NCI-H446 (cell line): Measurements from ENCODE around the gene DGKB.
A peak's percentile ranks its signal among the peaks of the same experiment; 100 is the strongest.

Experiments
- DNase-seq, 2 experiments: peaks; one replicate each; lab custom pipeline; 2025; lab: John Stamatoyannopoulos, UW

Gene DGKB

DNA sequence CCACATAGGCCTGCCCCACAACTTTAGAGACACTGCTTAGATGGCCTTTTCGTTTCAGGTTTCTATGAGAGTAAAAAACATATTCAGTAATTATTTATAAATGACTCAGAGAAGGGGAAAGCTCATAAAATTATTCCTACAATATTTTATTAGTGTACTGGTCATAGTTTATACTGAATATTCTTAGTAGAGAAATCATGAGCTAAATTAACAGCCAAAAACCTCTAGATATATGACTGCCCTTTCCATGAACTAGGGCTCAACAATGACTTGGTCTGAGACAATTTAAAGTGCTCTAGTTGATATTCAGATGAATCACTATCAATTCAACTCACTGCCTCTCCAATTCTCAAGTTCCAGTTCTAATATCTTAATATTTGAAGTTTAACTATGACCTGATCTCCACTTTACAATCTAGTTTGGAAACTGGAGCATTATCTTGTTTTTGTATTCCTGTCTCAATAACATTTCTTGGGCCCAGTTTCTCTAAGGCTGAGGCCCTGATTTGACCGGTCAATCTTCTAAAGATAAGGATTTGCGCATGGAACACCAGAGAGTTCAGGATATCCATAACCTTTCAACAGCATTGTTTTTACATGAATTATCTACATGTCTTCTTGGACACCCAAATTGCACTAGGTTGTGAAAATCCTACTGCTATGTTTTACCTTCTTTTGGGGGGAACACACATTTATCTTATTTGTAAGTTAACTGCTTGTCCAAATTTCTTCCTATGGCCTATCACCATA is 141.6 kb downstream of the DGKB start:
- DNase-seq = no peak

GRCh38 chr7:14759785-14760184 is 142.8 kb downstream of the DGKB start:
- no peak for DNase-seq

DNA sequence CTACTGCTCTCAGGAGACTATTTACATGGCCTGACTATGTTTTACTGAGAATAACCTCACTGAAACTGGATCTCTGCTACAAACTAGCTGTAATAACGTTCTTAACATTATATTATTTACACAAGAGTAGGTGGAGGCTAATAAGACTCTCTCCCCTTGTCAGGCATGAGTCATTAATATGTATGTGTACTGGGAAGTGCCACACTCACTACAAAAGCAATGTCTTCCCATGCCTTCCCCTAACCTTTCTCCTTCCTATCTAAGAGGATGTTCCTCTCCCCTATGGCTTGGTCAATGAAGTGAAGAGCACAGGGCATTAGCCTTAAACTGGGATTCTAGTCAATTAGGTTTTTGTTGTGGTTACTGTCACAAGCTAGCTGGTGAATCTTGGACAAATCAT is 147.9 kb downstream of the DGKB start:
- DNase-seq = no peak

- no peak for DNase-seq
Measured at GRCh38 chr7:14752301-14752700, 150.2 kb downstream of the DGKB start.

GRCh38 chr7:14751461-14751860 is 151.1 kb downstream of the DGKB start:
- no peak for DNase-seq

DNA sequence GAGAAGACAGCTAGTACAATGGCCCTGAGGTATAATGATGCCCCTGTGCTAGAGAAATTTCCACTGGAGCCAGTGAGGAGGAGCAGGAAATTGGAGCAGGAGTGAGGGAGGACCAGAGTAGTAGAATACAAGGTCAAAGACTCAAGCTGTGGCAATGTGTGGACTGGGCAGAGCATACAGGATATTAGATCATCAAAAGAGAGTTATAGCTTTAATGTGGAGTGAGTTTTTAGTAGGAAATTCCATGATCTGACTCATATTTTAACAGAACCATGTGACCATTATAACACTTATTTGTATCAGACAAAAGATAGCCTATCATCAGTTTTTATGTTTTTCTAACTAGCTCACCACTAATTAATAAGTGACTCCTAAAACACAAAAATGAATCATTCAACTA is 154.1 kb downstream of the DGKB start:
- peak; percentile 41 to 46 for DNase-seq

GRCh38 chr7:14747701-14748100 is 154.8 kb downstream of the DGKB start:
- peak; percentile 84 to 92 for DNase-seq

GRCh38 chr7:14745076-14745475 is 157.5 kb downstream of the DGKB start:
- DNase-seq = no peak

GRCh38 chr7:14740606-14741005 is 161.9 kb downstream of the DGKB start:
- no peak for DNase-seq

DNA sequence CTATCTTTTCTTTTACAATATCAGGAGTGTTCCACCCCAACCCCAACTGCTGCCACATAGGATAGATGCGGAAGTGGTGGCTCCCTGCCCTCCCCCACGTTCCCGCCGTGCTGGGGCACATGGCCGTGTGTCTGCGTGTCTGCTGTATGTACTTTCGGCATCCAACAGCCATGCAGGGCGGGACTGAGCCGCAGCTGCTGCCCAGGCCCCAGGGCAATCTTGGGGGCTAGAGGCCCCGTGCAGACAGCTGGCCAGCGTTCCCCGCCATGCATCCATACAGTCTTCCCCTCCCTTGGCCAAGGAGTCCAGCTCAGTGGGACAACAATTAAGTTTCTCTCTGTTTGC is 162.7 kb downstream of the DGKB start:
- DNase-seq = no peak

DNA sequence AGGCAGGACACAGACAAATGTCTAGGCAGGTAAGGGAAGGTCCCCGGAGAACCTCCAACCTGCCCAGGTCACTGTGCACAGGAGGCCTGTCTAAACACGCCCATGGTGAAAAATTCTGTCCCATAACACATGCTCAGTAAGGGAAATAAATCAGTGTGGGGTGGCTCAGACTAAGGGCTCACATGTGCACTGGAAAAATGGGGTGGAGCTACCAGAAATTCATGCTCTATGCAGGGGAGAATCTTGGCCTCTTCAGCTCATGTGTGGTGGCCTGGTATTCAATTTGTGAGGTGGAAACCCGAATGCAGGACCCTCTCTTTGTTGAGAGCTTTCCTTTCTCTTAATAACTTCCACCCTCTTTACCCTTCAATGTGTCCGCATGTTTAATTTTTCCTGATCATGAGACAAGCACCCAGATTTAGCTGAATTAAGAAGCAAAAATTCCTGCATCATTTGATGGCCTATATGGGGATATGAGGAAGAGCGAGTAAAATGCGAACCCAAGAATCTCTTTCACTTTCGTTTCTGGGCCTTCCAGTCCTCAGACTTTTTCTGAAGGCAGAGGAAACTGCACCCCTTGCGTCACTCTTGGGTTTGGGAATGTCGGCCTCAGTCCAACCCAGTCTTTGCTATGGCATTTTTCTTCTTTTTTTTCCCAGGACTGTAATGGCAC is 163.2 kb downstream of the DGKB start:
- no peak for DNase-seq

GRCh38 chr7:14738086-14738485 is 164.5 kb downstream of the DGKB start:
- no peak for DNase-seq

GRCh38 chr7:14734839-14735321 is 167.7 kb downstream of the DGKB start:
- DNase-seq = no peak

DNA sequence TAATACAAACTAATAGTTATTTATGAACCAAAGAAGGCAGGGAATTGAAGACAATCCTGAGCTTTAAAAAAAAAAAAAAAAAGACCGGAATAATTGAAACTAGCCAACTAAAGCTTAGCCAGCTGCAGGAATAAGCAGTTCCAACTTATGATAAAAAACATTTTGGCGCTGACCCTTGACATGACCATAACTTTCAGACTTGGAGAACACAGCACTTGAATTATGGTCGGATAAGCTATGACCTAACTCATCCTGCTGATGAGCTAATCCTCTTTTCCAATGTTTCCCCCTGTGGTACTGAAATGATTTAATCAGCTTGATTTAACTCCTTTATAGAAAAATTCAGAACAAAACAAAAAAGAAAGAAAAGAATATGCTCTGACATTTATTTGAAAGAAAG is 181.8 kb downstream of the DGKB start:
- no peak for DNase-seq

DNA sequence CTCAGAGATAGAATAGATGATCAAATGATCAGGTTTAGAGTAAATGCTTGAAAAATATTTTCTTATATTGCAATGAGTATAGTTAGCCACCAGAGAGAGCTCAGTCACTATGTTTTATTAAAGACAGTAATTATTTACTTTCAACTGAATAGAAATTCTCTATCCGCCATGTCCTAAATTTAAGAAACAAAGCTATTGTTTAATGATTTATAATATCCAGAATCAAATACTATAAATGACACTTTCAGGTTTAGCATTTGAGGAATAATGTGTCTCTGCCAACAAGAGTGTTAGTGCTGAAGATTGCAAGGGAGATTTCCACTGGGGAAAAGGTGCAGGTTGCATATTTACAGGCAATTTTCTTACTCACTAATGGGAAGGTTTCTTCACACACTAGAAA is 184.7 kb downstream of the DGKB start:
- peak in 1 of 2 experiments; percentile 56 for DNase-seq

DNA sequence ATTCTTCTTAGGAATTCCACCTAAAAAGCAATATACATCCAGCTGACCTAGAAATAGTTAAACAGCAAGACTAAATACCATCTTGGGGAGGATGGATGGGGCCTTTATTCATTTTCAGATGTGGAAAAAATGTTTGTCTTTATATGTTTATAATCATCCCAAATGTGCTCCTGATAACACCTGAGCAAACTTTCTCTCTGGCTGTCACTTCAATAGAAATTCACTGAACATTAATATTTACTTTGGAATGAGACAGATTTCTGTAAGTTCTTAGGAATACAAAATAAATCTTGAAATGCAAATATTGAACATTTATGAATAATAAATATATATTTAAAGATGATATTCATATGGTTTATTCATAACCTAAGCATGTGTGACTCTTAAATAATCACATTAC is 185.4 kb downstream of the DGKB start:
- no peak for DNase-seq

- no peak for DNase-seq
Measured at GRCh38 chr7:14714161-14714728, 188.3 kb downstream of the DGKB start.

DNA sequence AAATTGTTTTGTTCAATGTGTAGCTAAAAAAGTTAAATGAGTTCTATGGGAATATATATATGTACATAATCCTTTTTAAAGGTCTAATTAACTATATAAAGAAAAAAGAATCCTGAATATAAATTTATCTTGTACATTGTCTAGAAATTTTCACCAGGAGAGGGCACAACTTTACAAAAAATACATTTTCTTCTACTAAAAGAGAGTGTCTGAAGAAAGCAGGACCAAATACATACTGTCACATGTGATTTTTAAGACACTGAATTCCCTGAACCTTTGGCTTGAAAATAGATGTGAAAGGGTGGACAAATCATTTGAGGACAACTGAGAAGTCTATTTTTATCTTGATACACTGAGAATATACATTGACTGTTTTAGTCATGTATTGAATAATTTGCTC is 204.3 kb downstream of the DGKB start:
- peak in 1 of 2 experiments; percentile 30 for DNase-seq

DNA sequence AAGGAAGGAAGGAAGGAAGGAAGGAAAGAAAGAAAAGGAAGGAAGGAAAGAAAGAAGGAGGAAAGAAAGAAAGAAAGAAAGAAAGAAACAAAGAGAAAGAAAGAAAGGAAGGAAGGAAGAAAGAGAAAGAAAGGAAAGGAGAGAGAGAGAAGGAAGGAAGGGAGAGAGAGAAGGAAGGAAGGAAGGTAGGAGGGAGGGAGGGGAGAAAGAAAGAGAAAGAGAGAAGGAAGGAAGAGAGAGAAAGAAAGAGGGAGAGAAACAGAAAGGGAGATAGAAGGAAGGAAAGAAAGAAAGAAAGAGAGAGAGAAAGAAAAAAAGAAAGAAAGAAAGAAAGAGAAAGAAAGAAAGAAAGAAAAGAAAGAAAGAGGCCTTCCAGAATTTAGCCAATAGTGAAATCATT is 204.9 kb downstream of the DGKB start:
- DNase-seq = no peak

DNA sequence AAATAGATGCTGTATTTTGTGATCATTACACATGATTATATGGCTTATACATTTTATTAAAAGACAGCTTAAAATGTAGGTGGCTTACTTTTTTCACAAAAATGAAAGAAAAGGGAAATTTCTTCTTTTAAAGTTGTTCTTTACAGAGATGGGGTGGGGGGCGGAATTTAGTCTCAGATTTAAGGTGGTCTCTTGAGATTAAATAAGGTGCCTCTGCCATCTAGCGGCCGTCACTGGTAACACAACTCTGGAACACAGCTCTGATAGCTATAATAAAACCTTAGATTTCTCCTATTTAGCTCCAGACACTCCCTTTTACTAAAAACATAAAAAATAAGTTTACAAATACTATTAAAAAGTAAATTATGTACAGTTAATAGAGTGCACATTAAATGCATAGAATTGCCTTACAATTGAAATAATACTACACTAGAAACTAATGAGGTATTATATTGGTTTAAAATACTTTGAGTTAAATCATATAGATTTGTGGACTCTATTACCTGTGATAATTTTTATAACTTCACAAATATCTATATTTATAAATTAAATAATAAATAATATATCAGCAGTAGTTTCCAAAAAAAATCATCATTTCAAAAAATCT is 210.9 kb downstream of the DGKB start:
- DNase-seq = peak; percentile 59 to 70

- no peak for DNase-seq
Measured at GRCh38 chr7:14691034-14691433, 211.5 kb downstream of the DGKB start.

DNA sequence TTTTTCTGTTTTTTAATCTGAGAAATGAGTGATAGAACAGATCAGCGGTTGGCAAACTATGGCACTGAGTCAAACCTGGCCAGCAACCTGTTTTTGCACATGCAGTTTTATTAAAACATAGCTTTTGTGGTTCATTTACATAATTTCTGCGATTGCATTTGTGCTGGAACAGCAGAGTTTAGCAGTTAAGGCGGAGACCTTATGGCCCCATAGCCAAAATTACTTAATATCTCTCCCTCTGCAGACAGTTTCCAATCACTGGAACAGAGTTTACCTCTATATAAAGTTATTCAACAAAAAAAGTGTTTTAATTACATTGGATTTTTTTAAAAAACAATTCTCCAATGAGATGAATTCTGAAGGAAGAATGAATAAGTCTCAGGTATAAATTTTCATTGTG is 212.1 kb downstream of the DGKB start:
- DNase-seq = no peak

GRCh38 chr7:14690075-14690474 is 212.5 kb downstream of the DGKB start:
- DNase-seq = no peak
